ENCODE results near the gene SH3GL1.

Gene SH3GL1, protein sequence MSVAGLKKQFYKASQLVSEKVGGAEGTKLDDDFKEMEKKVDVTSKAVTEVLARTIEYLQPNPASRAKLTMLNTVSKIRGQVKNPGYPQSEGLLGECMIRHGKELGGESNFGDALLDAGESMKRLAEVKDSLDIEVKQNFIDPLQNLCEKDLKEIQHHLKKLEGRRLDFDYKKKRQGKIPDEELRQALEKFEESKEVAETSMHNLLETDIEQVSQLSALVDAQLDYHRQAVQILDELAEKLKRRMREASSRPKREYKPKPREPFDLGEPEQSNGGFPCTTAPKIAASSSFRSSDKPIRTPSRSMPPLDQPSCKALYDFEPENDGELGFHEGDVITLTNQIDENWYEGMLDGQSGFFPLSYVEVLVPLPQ

DNA sequence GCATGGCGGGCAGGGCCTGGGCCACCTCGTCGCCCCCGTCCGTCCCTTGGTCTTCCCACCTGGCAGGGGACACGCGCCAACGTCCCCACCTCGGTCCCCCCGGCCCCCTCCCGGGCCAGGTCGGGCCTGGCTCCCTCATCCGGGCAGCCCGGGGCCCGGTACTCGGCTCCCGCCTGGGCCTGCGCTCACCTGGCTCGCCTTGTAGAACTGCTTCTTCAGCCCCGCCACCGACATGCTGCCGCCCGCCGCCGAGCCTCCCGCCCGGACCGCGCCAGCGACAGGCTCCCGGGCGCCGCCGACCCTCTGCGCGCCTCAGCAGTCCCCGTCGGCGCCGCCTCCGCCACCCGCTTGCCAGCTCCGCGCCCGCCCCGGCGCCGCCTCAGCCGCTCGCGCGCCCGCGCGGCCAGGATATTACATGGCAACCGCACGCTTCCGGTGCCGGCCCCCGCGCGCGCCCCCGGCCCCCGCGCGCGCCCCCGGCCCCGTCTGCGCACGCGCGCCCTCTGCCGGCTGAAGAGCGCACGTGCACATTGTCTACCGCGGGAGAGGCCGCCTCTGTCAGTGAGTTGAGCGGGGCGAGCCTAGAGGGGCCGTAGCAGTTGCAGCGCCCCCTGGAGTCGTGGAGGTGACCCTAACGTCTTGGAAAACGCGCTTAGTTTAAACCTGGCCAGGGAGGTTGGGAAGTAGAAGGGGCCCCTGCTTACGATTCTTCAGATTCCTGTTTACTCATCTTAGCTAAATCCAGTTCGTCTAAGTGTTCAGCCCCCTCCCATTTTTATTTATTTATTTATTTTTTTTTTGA, at the start of gene SH3GL1:
SH3GL1 (minus strand) TSS at position 413 of the 802 bp plus-strand sequence; CDS start at position 234, 179 bp downstream.
- Histone ChIP-seq H3K27ac (ENCODE audit: low read depth, low read length) (peak within 1 kb of the TSS; percentile 82), H3K36me3 (ENCODE audit: insufficient read depth, low read length) (peaks cover 11% of the 10 kb centered on the region), H3K9me3 (ENCODE audit: low read length) (no peaks in the 10 kb centered on the region), H3K4me1 (ENCODE audit: insufficient read depth, low read length) (peaks cover 41% of the 10 kb centered on the region), H3K4me3 (ENCODE audit: low read depth in 1 of 2, low read length in 2 of 2) (peak within 1 kb of the TSS; percentile 81 to 95), H3K9ac (ENCODE audit: low read length) (peak within 1 kb of the TSS; percentile 81), H3K27me3 (ENCODE audit: control insufficient read depth in 1 of 2, insufficient read depth in 2 of 2, low read length in 2 of 2) (no peaks in the 10 kb centered on the region)

DNA sequence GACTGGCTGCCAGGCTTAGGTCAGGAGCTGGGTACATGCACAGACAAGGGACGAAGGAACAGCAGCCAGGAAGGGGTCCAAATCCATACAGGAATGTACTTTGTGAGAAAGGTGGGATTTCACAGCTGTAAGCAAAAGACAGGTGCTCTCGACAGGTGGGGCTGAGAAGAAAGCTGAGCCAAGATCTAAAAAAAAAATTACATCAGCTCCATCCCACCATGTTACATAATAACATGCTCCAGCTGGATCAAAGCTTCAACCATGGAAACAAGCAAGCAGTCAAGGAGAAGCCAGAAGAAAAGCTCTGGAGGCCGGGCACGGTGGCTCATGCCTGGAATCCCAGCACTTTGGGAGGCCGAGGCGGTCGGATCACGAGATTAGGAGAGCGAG, 49.3 kb upstream of the SH3GL1 start:
- H3K9ac ChIP-seq (ENCODE audit: low read length): no peak overlapping the region
- peaks cover 8% of the 10 kb centered on the region for H3K4me1 ChIP-seq (ENCODE audit: insufficient read depth, low read length)
- no peaks in the 10 kb centered on the region for H3K27me3 ChIP-seq (ENCODE audit: control insufficient read depth in 1 of 2, insufficient read depth in 2 of 2, low read length in 2 of 2)
- H3K4me3 ChIP-seq (ENCODE audit: low read depth in 1 of 2, low read length in 2 of 2): no peak overlapping the region
- peaks cover 77% of the 10 kb centered on the region for H3K36me3 ChIP-seq (ENCODE audit: insufficient read depth, low read length)
- H3K27ac ChIP-seq (ENCODE audit: low read depth, low read length): no peak overlapping the region
- H3K9me3 ChIP-seq (ENCODE audit: low read length): no peaks in the 10 kb centered on the region

DNA sequence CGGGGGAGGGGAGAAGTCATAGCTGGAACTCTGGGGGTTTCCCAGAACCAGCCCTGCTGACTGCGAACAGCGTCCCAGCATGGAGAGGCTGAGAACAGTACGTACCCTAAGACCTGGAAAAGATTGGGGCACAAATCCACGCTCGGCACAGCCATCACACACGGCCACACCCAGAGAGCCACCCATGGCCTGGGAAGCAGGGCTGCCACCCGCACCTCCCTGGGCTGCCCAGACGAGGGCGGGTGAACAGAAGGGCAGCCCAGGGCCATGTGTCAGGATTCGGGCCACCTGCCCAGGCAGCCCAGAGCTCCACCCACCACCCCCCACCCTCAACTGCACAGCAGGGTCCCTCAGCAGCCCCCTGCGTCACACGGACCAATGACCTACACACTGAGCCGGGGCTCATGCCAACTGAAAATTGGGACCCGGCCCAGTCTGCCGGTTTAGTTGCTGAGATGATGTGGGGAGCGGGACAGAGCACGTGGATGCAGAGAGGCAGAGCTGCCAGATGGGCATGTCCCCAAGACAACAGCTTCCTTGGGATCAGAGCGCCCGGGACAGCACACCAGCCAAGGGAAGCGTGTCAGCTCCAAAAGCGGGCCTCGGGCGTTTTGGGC, 48.8 kb upstream of the SH3GL1 start:
- peaks cover 3% of the 10 kb centered on the region for H3K4me1 ChIP-seq (ENCODE audit: insufficient read depth, low read length)
- H3K36me3 ChIP-seq (ENCODE audit: insufficient read depth, low read length): peaks cover 77% of the 10 kb centered on the region
- no peak overlapping the region for H3K9ac ChIP-seq (ENCODE audit: low read length)
- H3K27ac ChIP-seq (ENCODE audit: low read depth, low read length): peak overlapping the region; percentile 1
- H3K4me3 ChIP-seq (ENCODE audit: low read depth in 1 of 2, low read length in 2 of 2): no peak overlapping the region
- no peaks in the 10 kb centered on the region for H3K9me3 ChIP-seq (ENCODE audit: low read length)
- no peaks in the 10 kb centered on the region for H3K27me3 ChIP-seq (ENCODE audit: control insufficient read depth in 1 of 2, insufficient read depth in 2 of 2, low read length in 2 of 2)

DNA sequence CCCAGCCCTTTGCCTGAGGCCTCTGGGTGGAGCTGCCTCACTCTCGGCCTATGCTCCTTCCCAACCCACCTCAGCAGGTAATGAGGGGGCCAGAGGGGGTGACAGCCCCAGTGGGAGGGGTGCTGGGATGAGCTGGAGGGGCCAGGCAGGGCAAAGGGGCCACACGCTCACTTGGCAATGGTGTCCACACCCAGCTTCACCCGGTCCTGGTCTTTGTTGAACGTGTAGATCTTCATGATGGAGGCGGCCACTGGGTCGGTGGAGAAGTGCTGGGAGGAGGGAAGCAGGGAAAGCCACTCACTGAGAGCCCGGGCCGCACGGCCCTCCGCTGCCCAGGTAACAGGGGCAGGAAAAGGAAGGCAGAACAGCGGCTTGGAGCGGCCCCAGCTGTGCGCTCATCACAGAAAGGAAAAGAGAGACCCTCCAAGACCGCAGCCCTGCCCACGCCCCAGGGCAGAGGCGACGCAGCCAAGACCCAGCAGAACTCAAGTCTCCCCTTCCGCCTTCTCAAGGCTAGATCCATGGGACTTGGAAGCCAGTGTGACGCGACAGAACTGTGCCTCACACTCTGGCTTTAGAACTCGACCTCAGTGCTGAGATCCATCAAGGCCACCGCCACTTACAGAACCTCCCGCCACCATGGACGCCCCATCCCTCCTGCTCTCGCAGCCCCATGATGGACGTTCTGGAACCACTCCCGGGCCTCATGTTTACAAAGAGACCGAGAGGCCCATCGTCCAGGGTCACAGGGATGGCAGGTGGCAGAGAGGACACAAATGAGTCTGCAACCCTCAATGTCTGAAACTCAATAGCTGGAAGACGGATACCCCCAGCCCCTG, 48.0 kb upstream of the SH3GL1 start:
- Histone ChIP-seq H3K9ac (ENCODE audit: low read length) (no peak overlapping the region), H3K9me3 (ENCODE audit: low read length) (no peaks in the 10 kb centered on the region), H3K36me3 (ENCODE audit: insufficient read depth, low read length) (peaks cover 72% of the 10 kb centered on the region), H3K4me3 (ENCODE audit: low read depth in 1 of 2, low read length in 2 of 2) (no peak overlapping the region), H3K4me1 (ENCODE audit: insufficient read depth, low read length) (peaks cover 3% of the 10 kb centered on the region), H3K27ac (ENCODE audit: low read depth, low read length) (peak overlapping the region; percentile 1), H3K27me3 (ENCODE audit: control insufficient read depth in 1 of 2, insufficient read depth in 2 of 2, low read length in 2 of 2) (no peaks in the 10 kb centered on the region)

DNA sequence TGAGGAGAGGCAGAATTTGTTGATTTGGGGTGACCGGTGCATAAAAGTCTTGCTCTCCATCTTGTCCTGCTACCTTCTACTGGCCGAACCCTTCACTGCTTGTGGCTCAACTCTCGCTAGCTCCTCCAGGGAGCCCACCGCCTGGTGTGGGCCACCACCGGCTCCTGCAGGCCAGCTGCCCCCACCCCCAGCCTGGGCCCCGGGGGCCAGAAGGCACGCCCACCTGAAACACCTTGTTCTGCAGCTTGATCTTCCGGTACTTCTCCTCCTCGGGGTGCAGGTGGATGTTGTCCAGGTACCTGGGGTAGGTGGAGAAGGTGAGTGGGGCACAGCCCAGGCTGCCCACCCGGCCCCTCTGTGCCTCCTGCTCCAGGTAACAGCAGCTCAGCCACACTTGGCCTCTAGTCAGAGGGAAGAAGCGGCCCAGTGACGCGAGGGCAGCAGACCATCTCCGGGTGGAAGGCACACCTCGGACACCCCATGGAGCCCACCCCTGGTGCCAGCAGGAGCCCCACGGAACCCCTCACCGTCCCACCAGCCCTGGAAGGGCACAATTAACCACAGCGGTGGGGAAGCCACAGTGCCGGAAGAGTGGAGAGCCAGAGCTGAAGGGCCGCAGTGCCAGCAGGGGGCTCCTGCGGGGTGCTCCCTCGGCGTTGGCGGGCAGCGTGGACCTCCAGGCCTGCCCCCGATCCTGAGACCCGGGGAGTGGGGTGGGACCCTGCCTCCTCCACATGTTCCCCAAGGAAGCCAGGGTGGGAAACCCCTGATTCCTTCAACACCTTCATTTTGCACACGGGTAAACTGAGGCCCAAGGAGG, 47.2 kb upstream of the SH3GL1 start:
- Histone ChIP-seq H3K27ac (ENCODE audit: low read depth, low read length) (no peak overlapping the region), H3K4me3 (ENCODE audit: low read depth in 1 of 2, low read length in 2 of 2) (no peak overlapping the region), H3K9me3 (ENCODE audit: low read length) (no peaks in the 10 kb centered on the region), H3K9ac (ENCODE audit: low read length) (no peak overlapping the region), H3K4me1 (ENCODE audit: insufficient read depth, low read length) (peaks cover 3% of the 10 kb centered on the region), H3K27me3 (ENCODE audit: control insufficient read depth in 1 of 2, insufficient read depth in 2 of 2, low read length in 2 of 2) (no peaks in the 10 kb centered on the region), H3K36me3 (ENCODE audit: insufficient read depth, low read length) (peaks cover 63% of the 10 kb centered on the region)

DNA sequence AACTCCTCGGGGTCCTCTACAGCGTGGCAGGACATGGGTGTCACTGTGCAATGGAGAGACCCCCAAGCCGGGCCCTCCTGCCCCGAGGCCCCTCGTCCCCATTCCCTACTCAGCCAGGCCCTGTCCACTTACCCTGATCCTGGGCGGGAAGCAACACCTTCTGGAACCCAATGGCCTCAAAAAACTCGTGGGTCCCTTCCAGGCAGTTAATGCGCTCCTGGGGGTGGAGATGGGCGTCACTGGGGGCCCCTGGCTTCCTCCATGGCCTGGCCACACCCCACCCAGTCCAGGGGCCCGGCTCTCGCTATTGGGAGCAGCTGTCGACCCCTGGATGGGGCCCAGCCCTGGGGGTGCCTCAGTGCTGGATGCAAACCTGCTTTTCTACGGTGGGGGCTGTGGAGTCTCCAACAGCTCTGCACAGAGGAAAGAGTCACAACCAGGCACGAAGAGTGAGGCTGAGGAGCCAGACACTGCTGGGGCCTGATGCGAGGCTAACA, 46.4 kb upstream of the SH3GL1 start:
- Histone ChIP-seq H3K9ac (ENCODE audit: low read length) (no peak overlapping the region), H3K36me3 (ENCODE audit: insufficient read depth, low read length) (peaks cover 56% of the 10 kb centered on the region), H3K4me3 (ENCODE audit: low read depth in 1 of 2, low read length in 2 of 2) (no peak overlapping the region), H3K4me1 (ENCODE audit: insufficient read depth, low read length) (peaks cover 3% of the 10 kb centered on the region), H3K9me3 (ENCODE audit: low read length) (no peaks in the 10 kb centered on the region), H3K27ac (ENCODE audit: low read depth, low read length) (no peak overlapping the region), H3K27me3 (ENCODE audit: control insufficient read depth in 1 of 2, insufficient read depth in 2 of 2, low read length in 2 of 2) (no peaks in the 10 kb centered on the region)

DNA sequence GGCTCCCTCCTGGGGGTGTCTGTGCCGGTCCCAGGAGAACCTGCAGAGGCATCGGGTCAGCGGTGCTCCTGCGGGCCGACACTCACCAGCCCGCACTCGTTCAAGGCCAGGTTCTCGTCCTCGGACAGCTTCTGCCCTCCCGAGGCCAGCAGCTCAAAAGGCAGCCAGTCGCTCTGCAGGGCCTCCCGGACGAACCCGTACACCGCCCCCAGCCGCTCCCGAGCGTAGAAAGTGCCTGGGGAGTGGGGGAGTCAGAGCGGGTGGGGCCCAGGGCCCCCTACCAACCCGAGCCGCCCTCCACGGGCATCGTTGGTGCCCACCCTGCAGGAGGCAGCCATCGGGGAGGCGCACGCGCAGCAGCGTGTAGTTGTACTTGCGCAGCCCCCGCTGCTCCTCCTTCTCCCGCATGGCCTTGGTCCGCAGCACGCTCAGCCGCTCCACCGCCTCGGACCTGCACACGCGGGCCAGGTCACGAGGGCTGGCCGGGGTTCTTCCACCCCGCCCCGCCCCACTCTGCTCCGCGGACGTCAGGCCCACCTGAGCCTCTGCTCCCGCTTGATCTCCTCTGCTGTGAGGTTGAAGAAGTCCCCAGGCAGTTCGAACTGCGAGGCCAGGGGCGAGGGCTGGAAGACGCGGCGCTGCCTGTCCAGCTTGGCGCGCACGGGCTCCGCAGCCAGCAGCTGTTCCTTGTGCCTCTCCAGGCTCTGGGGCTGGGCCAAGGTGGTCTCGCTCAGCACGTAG, 45.8 kb upstream of the SH3GL1 start:
- peaks cover 51% of the 10 kb centered on the region for H3K36me3 ChIP-seq (ENCODE audit: insufficient read depth, low read length)
- peaks cover 3% of the 10 kb centered on the region for H3K4me1 ChIP-seq (ENCODE audit: insufficient read depth, low read length)
- no peak overlapping the region for H3K27ac ChIP-seq (ENCODE audit: low read depth, low read length)

DNA sequence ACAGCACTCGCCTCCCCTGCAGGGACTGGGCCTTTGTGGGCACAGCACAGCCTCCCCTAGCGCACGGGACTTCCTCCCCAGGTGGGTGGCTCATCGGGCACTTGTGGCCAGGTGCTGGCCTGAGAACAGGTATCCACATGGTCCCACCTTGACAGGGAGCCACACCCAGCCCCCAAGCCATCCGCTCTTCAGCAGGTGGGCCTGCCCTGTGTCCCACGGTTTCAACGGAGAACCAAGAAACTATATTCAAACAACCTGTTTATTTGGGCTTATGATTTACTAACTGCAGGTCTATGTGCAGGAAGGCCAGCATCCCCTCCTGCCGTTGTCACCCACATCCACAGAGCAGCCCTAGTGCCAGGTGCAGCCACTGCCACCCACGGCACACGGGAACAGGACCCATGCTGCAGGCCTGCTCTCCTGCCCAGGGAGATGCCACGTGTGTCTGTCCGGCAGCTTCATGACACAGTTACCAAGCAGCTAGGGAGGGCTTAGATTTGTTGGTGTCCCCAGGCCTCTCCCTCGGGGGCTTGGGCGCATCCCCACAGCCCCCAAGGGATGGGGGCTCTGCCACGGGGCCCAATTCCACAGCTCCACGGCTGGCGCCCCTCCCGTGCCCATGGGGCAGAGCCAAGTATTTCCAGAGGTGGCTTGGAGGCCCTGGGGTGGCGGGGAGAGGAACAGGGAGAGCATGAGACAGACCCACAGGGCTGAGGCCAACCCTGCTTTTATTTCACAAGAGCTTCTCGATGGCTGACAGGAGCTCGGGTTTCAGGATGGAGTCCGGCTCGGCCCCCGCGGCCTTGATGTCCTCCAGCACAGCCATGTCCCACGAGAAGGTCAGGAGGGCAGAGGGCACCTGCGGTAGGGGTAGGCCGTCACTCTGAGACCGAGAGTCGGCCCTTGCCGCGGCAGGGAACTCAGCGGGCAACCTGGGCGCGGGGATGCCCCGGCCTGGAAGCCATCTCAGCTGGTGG, 44.7 kb upstream of the SH3GL1 start:
- Histone ChIP-seq H3K36me3 (ENCODE audit: insufficient read depth, low read length) (peaks cover 45% of the 10 kb centered on the region), H3K27ac (ENCODE audit: low read depth, low read length) (no peak overlapping the region), H3K9me3 (ENCODE audit: low read length) (no peaks in the 10 kb centered on the region), H3K4me3 (ENCODE audit: low read depth in 1 of 2, low read length in 2 of 2) (no peak overlapping the region), H3K27me3 (ENCODE audit: control insufficient read depth in 1 of 2, insufficient read depth in 2 of 2, low read length in 2 of 2) (no peaks in the 10 kb centered on the region), H3K9ac (ENCODE audit: low read length) (no peak overlapping the region), H3K4me1 (ENCODE audit: insufficient read depth, low read length) (peaks cover 3% of the 10 kb centered on the region)

More for the DNA sequence above, 45.8 kb upstream of the SH3GL1 start:
- Histone ChIP-seq H3K9me3 (ENCODE audit: low read length) (no peaks in the 10 kb centered on the region), H3K9ac (ENCODE audit: low read length) (no peak overlapping the region), H3K27me3 (ENCODE audit: control insufficient read depth in 1 of 2, insufficient read depth in 2 of 2, low read length in 2 of 2) (no peaks in the 10 kb centered on the region), H3K4me3 (ENCODE audit: low read depth in 1 of 2, low read length in 2 of 2) (no peak overlapping the region)

All from muscle layer of colon (tissue), 2 donors.